ENCODE measurements around the gene DEPDC7.

The DEPDC7 gene

GRCh38 chr11:33063326-33063881, 47.7 kb downstream of the DEPDC7 start:
- DNase-seq: peak in 1 of 5 donors; percentile 58

GRCh38 chr11:33064033-33064825, 48.6 kb downstream of the DEPDC7 start:
- DNase-seq: no peak

DNA sequence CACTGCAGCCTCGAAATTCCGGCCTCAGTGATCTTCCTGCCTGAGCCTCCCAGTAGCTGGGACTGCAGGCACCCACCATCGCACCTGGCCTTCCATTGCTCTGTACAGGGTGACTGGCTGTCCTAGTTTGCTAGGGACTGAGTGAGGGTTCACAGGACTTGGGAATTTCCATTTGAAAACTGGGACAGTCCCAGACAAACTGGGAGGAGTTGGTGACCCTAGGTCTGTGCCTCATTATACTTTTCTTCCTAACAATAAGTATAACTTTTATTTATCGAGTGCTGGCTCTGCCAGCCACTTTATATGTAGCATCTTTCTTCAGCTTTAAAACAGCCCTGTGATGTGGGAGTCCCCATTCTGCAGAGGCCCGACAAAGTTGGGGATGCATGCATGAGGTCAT, 49.2 kb downstream of the DEPDC7 start:
- DNase-seq: no peak

DNA sequence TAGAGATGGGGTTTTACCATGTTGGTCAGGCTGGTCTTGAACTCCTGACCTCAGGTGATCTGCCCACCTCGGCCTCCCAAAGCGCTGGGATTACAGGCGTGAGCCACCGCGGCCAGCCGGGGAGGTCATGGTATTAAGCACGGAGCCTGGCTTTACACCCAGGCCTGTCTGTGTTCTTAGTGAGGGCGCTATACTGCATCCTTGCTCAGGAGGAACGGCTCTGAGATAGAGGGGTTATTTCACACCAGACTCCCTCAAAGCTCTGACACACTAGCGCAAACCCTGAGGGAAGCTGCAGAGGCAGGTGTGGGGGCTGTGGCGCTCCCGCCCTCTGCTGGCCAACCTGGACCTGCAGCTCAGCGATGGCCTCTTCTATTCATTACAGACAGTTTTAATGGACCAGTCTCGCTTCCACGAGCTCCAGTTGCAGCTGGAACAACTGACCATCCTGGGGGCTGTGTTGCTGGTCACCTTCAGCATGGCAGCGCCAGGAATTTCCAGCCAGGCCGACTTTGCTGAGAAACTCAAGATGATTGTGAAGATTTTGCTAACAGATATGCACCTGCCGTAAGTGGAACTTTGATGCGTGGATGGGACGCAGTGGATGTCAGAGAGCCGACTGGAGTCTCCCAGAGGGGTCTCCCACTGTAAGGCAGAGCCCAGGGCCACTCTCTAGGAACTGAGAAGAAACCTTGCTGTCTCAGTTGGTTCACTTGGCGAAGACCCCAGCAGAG, 49.9 kb downstream of the DEPDC7 start:
- DNase-seq: peak; percentile 32 to 64 (median 63)

GRCh38 chr11:33067294-33067693, 51.6 kb downstream of the DEPDC7 start:
- DNase-seq: no peak

GRCh38 chr11:33068611-33069340, 53.1 kb downstream of the DEPDC7 start:
- DNase-seq: no peak

DNA sequence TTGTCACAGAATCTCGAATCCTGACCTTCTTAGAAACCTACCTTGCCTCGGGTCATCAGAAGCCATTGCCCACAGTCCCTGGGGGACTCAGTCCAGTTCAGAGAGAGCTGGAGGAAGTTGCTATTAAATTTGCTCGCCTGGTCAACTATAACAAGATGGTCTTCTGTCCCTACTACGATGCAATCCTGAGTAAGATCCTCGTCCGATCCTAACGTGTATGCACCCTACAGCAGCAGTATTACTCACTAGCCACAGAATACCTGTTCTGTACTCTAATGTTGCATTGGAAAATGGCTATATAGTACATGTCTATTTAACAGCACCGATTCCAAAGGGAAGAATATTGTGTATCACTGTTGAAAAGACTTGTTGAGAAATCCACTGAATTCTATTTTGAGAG, 56.8 kb downstream of the DEPDC7 start:
- no peak for DNase-seq
